ENCODE data around the gene SH3RF3.
"Not testable (repeated sequence)": the region's sequence is repeated elsewhere in the genome, so short reads cannot be mapped to it uniquely, and the experiment has no call there.

DNA sequence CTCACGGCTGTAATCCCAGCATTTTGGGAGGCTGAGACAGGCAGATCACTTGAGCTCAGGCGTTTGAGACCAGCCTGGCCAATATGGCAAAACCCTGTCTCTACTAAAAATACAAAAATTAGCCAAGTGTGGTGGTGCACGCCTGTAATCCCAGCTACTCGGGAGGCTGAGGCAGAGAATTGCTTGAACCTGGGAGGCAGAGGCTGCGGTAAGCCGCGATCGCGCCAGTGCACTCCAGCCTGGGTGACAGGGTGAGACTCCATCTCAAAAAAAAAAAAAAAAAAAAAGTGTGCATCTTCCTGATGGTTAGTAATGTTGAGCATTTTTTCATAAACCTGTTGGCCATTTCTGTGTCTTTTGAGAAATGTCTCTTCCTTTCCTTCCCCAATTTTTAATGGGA is 92.3 kb downstream of the SH3RF3 start:
- TF ChIP-seq, protein P1, sequence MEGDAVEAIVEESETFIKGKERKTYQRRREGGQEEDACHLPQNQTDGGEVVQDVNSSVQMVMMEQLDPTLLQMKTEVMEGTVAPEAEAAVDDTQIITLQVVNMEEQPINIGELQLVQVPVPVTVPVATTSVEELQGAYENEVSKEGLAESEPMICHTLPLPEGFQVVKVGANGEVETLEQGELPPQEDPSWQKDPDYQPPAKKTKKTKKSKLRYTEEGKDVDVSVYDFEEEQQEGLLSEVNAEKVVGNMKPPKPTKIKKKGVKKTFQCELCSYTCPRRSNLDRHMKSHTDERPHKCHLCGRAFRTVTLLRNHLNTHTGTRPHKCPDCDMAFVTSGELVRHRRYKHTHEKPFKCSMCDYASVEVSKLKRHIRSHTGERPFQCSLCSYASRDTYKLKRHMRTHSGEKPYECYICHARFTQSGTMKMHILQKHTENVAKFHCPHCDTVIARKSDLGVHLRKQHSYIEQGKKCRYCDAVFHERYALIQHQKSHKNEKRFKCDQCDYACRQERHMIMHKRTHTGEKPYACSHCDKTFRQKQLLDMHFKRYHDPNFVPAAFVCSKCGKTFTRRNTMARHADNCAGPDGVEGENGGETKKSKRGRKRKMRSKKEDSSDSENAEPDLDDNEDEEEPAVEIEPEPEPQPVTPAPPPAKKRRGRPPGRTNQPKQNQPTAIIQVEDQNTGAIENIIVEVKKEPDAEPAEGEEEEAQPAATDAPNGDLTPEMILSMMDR (IDR thresholded peaks at IDR 0.05): not testable (repeated sequence)
- TF ChIP-seq POLR2AphosphoS5 (IDR thresholded peaks at IDR 0.05): not testable (repeated sequence)
